GM12892 (cell line): ENCODE measurements around the gene LIN9.

Source experiments
- POLR2A ChIP-seq: IDR thresholded peaks from 2 replicates; pipeline ENCODE4 v1.6.1; 2011; ENCODE audit warnings: low read depth, low read length, control low read depth
- POLR2AphosphoS5 ChIP-seq: IDR thresholded peaks from 2 replicates; pipeline ENCODE4 v1.6.1; 2011; ENCODE audit warnings: low read depth, low read length, control low read depth
- TAF1 ChIP-seq: IDR thresholded peaks from 2 replicates; pipeline ENCODE4 v1.6.1; 2011; ENCODE audit warnings: low read depth, mild to moderate bottlenecking, control low read depth, low read length, borderline replicate concordance

- TF ChIP-seq POLR2AphosphoS5 (no peak), TAF1 (no peak), POLR2A (no peak)
Measured at GRCh38 chr1:226311376-226311775, 2.4 kb upstream of the LIN9 start.
